SH-SY5Y (cell line): Measurements from ENCODE around the gene SLC9A9.

Source experiments
- GATA2 ChIP-seq: IDR thresholded peaks from 2 replicates; pipeline ENCODE4 v1.6.1; 2011; ENCODE audit warnings: mild to moderate bottlenecking, low read depth, low read length
- GATA3 ChIP-seq: IDR thresholded peaks from 2 replicates; pipeline ENCODE4 v1.6.1; 2011; ENCODE audit warnings: low read depth, mild to moderate bottlenecking, low read length, moderate library complexity

DNA sequence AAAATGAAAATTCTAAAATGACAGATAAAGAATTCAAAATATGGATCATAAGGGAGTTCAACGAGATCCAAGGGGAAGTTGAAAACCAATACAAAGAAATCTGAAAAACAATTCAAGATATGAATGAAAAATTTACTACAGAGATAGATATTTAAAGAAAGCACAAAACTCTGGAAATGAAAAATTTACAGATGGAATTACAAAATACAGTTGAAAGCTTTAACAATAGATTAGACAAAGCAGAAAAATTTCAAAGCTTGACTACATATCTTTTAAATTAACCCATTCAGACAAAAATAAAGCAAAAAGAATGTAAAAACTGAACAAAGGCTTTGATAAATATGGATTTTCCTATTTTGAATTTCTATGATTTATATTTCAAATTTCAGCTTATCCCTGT is 211.1 kb downstream of the SLC9A9 start:
- TF ChIP-seq GATA2 (no peak), GATA3 (no peak)
